ENCODE measurements around the gene ABRACL. TPM values are rescaled to one million over a fixed set of nuclear protein-coding genes. Genes with fewer than 3 reads are reported as not detected.

ABRACL gene
- total RNA-seq, 6 donors from 2014 or later: 10.3 to 40.8 (median 28.9) TPM

DNA sequence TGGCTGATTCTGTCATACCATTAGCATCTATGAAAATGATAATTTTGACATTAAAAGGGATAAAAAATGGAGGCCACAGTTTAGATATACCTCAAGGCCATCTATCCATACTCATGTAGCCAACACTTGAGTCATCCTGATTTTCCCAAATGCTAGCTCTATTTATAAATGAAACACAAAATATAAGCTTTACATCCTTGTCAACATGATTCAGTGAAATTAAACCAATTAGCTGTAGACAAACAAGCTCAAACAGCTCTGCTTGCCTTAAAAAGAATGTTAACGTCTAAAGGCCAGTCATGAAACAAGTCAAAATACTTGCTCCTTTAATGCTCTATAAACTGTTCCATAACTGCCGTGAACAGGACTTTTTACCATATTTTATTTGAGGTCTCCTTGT is 40.3 kb downstream of the ABRACL start:
- Histone ChIP-seq H3K9me3 (no peaks in the 10 kb centered on the region), H3K27ac (no peak overlapping the region), H3K27me3 (no peaks in the 10 kb centered on the region), H3K4me1 (no peaks in the 10 kb centered on the region), H3K4me3 (no peak overlapping the region), H3K36me3 (no peaks in the 10 kb centered on the region)
- 90 to 95% methylated on average over 2 of the region's 2 CpGs for WGBS, 2 donors
- DNase-seq: no peak
- no peak for TF ChIP-seq POLR2A (IDR thresholded peaks at IDR 0.05)
- no peak for TF ChIP-seq POLR2AphosphoS5 (IDR thresholded peaks at IDR 0.05)
- TF ChIP-seq, protein P1, sequence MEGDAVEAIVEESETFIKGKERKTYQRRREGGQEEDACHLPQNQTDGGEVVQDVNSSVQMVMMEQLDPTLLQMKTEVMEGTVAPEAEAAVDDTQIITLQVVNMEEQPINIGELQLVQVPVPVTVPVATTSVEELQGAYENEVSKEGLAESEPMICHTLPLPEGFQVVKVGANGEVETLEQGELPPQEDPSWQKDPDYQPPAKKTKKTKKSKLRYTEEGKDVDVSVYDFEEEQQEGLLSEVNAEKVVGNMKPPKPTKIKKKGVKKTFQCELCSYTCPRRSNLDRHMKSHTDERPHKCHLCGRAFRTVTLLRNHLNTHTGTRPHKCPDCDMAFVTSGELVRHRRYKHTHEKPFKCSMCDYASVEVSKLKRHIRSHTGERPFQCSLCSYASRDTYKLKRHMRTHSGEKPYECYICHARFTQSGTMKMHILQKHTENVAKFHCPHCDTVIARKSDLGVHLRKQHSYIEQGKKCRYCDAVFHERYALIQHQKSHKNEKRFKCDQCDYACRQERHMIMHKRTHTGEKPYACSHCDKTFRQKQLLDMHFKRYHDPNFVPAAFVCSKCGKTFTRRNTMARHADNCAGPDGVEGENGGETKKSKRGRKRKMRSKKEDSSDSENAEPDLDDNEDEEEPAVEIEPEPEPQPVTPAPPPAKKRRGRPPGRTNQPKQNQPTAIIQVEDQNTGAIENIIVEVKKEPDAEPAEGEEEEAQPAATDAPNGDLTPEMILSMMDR (IDR thresholded peaks at IDR 0.05): no peak
- no peak for TF ChIP-seq EP300 (IDR thresholded peaks at IDR 0.05)
- no peak for ATAC-seq (ENCODE audit: low FRiP score in 2 of 2)

GRCh38 chr6:139073118-139073517 is 44.6 kb downstream of the ABRACL start:
- DNase-seq (no peak), ATAC-seq (ENCODE audit: low FRiP score in 2 of 2) (no peak)
- no peak for TF ChIP-seq POLR2A (IDR thresholded peaks at IDR 0.05)
- TF ChIP-seq POLR2AphosphoS5 (IDR thresholded peaks at IDR 0.05): no peak
- TF ChIP-seq EP300 (IDR thresholded peaks at IDR 0.05): no peak
- no peaks in the 10 kb centered on the region for H3K4me1 ChIP-seq
- no peak overlapping the region for H3K4me3 ChIP-seq
- H3K27me3 ChIP-seq: no peaks in the 10 kb centered on the region
- no peak overlapping the region for H3K27ac ChIP-seq
- WGBS, 2 donors: 81 to 91% methylated on average over 2 of the region's 2 CpGs
- no peaks in the 10 kb centered on the region for H3K36me3 ChIP-seq
- H3K9me3 ChIP-seq: no peaks in the 10 kb centered on the region

- ATAC-seq (ENCODE audit: low FRiP score in 2 of 2): no peak
- no peak overlapping the region for H3K27ac ChIP-seq
These were observed 50.5 kb downstream of the ABRACL start for GRCh38 chr6:139079018-139079417.

DNA sequence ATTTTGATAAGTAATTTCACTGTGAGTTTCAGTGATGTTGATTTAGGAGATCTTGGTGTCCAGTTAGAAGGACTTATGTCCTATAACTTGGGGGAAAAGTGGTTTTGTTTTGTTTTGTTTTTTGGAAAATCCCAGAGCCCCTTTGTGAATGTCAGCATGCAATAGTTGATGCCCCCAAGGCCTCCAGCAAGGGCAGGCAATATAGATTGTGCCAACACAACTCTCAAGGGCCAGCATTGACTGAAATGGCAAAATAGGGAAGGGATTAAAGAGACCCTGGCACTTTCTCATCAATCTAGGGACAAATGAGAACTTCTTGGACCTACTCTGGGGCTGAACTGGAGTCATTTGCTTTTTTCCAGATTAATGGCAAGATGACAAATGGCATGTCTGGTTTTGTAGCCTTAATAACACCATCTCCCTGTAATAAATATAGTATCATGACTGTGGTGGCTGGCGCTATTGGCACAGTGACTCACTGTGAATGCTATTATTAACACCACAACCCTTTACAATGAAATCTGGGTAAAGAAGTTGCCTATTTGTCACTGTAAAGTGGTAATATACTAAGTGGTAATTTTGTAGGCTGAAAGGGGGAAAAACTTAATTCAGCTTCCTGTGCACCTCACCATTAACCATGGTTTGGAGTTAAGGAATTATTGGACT is 51.8 kb downstream of the ABRACL start:
- 86 to 96% methylated on average over 1 of the region's 1 CpG for WGBS, 2 donors
- Histone ChIP-seq H3K4me3 (no peak overlapping the region), H3K27ac (no peak overlapping the region), H3K27me3 (no peaks in the 10 kb centered on the region), H3K36me3 (no peaks in the 10 kb centered on the region), H3K9me3 (no peaks in the 10 kb centered on the region), H3K4me1 (no peaks in the 10 kb centered on the region)
- DNase-seq (no peak), ATAC-seq (ENCODE audit: low FRiP score in 2 of 2) (no peak)
- TF ChIP-seq, protein P1 (IDR thresholded peaks at IDR 0.05): no peak
- TF ChIP-seq EP300 (IDR thresholded peaks at IDR 0.05): no peak
- TF ChIP-seq POLR2AphosphoS5 (IDR thresholded peaks at IDR 0.05): no peak

More at GRCh38 chr6:139079018-139079417, 50.5 kb downstream of the ABRACL start:
- Histone ChIP-seq H3K9me3 (no peaks in the 10 kb centered on the region), H3K4me1 (no peaks in the 10 kb centered on the region), H3K4me3 (no peak overlapping the region), H3K27me3 (no peaks in the 10 kb centered on the region), H3K36me3 (no peaks in the 10 kb centered on the region)
- TF ChIP-seq POLR2AphosphoS5 (IDR thresholded peaks at IDR 0.05) (no peak), EP300 (IDR thresholded peaks at IDR 0.05) (no peak), POLR2A (IDR thresholded peaks at IDR 0.05) (no peak)
- TF ChIP-seq, protein P1 (IDR thresholded peaks at IDR 0.05): no peak
- no peak for DNase-seq
- WGBS, 2 donors: 72 to 74% methylated on average over 2 of the region's 2 CpGs

GRCh38 chr6:139081471-139081870 is 52.9 kb downstream of the ABRACL start:
- H3K27ac ChIP-seq: no peak overlapping the region
- ATAC-seq (ENCODE audit: low FRiP score in 2 of 2) (no peak), DNase-seq (no peak)
- no peaks in the 10 kb centered on the region for H3K36me3 ChIP-seq
- no peak overlapping the region for H3K4me3 ChIP-seq
- H3K27me3 ChIP-seq: no peaks in the 10 kb centered on the region
- H3K9me3 ChIP-seq: no peaks in the 10 kb centered on the region
- H3K4me1 ChIP-seq: no peaks in the 10 kb centered on the region
- 84 to 87% methylated on average over 4 of the region's 4 CpGs for WGBS, 2 donors
- TF ChIP-seq POLR2AphosphoS5 (IDR thresholded peaks at IDR 0.05) (no peak), EP300 (IDR thresholded peaks at IDR 0.05) (no peak), POLR2A (IDR thresholded peaks at IDR 0.05) (no peak)
- TF ChIP-seq, protein P1 (IDR thresholded peaks at IDR 0.05): no peak

Measured in upper lobe of left lung (tissue), 6 donors.